ENCODE results near the gene HTT.

The HTT gene

GRCh38 chr4:3174371-3175338 lies 100.2 kb downstream of the HTT start:
- DNase-seq (ENCODE audit: low read depth in 2 of 2), result no peak

GRCh38 chr4:3176367-3177229 lies 102.1 kb downstream of the HTT start:
- no peak for DNase-seq (ENCODE audit: low read depth in 2 of 2)

- DNase-seq (ENCODE audit: low read depth in 2 of 2), result no peak
Measured at GRCh38 chr4:3177426-3177825, 102.9 kb downstream of the HTT start.

- DNase-seq (ENCODE audit: low read depth in 2 of 2), result no peak
Measured at GRCh38 chr4:3177905-3178304, 103.4 kb downstream of the HTT start.

- no peak for DNase-seq (ENCODE audit: low read depth in 2 of 2)
Measured at GRCh38 chr4:3178351-3178750, 103.9 kb downstream of the HTT start.

- no peak for DNase-seq (ENCODE audit: low read depth in 2 of 2)
Measured at GRCh38 chr4:3179126-3179706, 104.7 kb downstream of the HTT start.

GRCh38 chr4:3183008-3183407 lies 108.5 kb downstream of the HTT start:
- no peak for DNase-seq (ENCODE audit: low read depth in 2 of 2)

GRCh38 chr4:3184725-3185124 lies 110.2 kb downstream of the HTT start:
- DNase-seq (ENCODE audit: low read depth in 2 of 2), result no peak

- no peak for DNase-seq (ENCODE audit: low read depth in 2 of 2)
Measured at GRCh38 chr4:3186609-3187008, 112.1 kb downstream of the HTT start.

GRCh38 chr4:3188118-3188517 lies 113.6 kb downstream of the HTT start:
- no peak for DNase-seq (ENCODE audit: low read depth in 2 of 2)

GRCh38 chr4:3189459-3189858 lies 115.0 kb downstream of the HTT start:
- DNase-seq (ENCODE audit: low read depth in 2 of 2), result no peak

- no peak for DNase-seq (ENCODE audit: low read depth in 2 of 2)
Measured at GRCh38 chr4:3190549-3190948, 116.1 kb downstream of the HTT start.

- DNase-seq (ENCODE audit: low read depth in 2 of 2), result no peak
Measured at GRCh38 chr4:3192188-3192587, 117.7 kb downstream of the HTT start.

- no peak for DNase-seq (ENCODE audit: low read depth in 2 of 2)
Measured at GRCh38 chr4:3192827-3193226, 118.3 kb downstream of the HTT start.

GRCh38 chr4:3193531-3194203 lies 119.2 kb downstream of the HTT start:
- DNase-seq (ENCODE audit: low read depth in 2 of 2), result no peak

GRCh38 chr4:3196670-3197359 lies 122.3 kb downstream of the HTT start:
- DNase-seq (ENCODE audit: low read depth in 2 of 2), result no peak

GRCh38 chr4:3197366-3198105 lies 123.1 kb downstream of the HTT start:
- DNase-seq (ENCODE audit: low read depth in 2 of 2), result no peak

GRCh38 chr4:3198906-3199305 lies 124.4 kb downstream of the HTT start:
- no peak for DNase-seq (ENCODE audit: low read depth in 2 of 2)

GRCh38 chr4:3199653-3200422 lies 125.4 kb downstream of the HTT start:
- no peak for DNase-seq (ENCODE audit: low read depth in 2 of 2)
